ENCODE measurements around the gene AMPD3.

AMPD3 gene

GRCh38 chr11:10506008-10506370 lies 50.9 kb downstream of the AMPD3 start:
- DNase-seq: no peak

DNA sequence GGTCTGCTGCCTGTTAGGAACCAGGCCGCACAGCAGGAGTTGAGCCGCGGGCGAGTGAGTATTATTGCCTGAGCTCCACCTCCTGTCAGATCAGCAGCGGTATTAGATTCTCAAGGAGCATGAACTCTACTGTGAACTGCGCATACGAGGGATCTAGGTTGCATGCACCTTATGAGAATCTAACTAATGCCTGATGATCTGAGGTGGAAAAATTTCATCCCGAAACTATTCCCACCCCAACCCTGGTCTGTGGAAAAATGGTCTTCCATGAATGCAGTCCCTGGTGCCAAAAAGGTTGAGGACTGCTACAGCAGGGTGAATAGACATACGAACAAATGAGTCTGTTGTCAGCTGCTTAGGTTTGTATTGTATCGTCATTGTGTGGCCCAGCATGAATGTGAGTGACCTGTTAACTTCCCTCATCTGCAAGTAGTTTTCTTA lies 56.1 kb downstream of the AMPD3 start:
- no peak for DNase-seq

DNA sequence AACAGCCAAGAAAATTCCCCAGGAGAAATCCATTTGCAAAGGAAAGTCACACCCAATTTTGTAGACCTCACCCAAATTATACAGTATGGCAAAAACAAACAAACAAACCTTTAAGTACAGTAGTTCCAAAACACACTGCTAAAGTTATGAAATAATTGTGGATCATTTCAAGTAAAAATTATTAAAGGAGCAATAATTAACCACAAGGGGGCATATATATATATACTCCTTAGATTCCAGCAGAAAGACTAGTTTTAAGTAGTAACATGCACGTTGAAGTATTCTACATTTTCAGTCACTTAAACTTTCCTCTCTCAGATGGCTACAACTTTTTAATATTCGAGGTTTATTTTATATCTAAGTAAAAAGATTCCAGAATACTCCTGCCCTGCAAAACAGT lies 59.1 kb downstream of the AMPD3 start:
- DNase-seq: no peak

GRCh38 chr11:10514709-10515108 lies 59.6 kb downstream of the AMPD3 start:
- DNase-seq: no peak

DNA sequence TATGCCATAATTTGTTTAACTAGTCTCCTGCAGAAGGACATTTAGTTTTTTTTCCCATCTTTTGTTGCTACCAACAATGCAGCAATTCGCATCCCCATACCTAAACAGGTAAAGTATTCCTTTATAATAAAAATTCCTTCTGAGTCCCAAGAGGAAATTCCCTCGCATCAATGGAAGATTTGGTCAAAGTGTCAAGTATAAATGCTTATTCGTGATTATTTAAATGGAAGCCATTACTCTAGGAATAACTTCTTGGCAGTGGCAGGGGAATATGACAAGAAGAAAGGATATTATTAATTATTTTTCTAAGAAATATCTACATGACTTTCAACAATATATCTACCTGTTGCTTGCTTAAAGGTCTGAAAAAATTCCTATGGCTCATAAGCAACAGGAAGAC lies 60.4 kb downstream of the AMPD3 start:
- no peak for DNase-seq

GRCh38 chr11:10518123-10518522 lies 63.1 kb downstream of the AMPD3 start:
- DNase-seq: no peak

GRCh38 chr11:10518891-10519290 lies 63.8 kb downstream of the AMPD3 start:
- DNase-seq: no peak

GRCh38 chr11:10519630-10520029 lies 64.6 kb downstream of the AMPD3 start:
- no peak for DNase-seq

GRCh38 chr11:10520562-10520961 lies 65.5 kb downstream of the AMPD3 start:
- no peak for DNase-seq

DNA sequence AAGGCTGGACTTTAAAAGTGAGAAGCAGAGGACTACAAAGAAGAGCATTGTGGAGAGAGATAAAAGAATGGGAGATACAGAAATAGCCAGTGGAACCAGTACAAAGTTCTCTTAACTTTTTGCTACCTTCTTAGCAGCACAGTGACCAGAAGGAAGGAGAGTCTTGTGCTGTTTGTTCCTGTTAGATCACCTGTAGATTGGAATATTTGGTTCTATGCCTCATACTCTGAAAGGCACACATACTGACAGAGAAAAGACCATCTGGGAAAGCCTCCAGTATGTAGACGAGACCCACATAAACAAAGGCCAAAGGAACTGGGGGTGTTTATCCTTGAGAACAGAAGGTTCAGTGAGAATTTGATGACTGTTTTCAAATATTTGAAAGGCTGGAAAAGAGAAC lies 67.2 kb downstream of the AMPD3 start:
- DNase-seq: no peak

DNA sequence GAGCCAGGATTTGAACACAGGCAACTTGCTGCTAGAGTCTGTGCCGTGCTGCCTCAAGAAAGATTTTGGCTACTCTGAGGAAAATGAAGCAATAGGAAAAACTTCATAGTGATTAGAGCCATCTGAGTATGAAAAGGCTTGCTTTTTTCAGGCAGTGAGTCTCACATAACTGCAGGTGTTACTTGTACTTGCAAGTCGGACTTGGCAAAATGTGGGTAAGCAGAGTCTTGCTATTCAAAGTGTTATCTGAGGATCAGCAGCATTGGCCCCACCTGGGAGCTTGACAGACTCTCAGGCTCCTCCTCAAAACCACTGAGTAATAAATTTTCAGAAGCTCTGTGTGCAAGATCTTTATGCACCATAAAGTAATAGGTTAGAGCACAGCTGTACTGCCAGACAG lies 67.9 kb downstream of the AMPD3 start:
- DNase-seq: no peak

DNA sequence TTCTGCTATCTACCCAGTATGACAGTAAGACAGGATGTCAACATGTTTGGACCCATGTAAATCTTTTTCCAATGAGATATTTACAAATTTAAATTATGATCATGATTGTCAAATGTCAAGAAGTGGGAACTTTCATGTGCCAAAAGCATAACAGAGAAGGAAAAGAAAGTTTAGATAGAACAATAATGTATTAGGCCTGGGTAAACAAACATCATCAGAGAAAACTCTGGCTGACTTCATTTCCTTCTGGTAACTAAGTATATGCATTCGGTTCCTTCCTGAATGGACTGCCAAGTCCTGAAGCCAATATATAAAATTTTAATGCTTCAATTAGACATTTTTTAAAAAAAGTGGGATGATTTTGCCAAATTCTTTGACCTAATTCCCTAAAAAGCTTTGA lies 69.4 kb downstream of the AMPD3 start:
- no peak for DNase-seq

DNA sequence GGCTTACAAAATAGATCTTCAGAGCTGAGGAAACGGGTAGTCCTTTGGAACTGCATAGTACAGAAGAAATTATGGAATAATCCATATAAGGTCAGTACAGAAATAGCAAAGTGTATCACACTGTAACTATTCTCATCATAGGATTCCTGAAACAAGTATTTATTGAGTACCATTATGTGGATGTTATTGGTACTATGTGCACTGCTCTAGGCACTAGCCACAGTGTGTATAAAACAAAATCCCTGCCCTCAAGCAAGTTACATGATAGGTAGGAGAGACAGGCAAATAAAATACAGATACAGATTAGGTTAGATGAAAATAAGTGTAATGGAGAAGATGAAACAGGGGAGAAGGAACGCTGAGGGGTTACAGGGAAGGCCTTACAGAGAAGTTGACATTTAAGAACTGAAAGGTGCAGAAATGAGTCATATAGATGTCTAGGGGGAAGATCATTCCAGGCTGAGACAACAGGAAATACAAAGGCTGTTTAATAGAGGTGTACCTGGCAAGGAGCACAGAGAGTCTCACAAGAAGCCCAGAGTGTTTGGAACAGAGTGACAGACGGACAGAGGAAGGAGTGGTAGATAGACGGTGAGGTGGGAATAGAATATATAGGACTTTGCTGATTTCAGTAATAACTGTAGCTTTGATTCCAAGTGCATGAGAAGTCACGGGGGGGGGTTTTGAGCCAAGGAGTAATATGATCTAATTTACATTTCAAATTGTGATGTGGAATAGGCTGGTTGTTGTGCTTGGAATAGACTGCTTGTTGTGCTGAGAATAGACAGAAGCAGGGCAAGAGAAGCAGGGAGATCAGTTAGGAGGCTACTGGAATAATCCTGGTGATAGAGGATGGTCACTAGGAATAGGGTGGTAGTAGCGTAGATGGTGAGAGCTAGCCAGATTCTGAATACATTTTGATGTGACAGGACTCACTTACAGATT lies 72.2 kb downstream of the AMPD3 start:
- no peak for DNase-seq

DNA sequence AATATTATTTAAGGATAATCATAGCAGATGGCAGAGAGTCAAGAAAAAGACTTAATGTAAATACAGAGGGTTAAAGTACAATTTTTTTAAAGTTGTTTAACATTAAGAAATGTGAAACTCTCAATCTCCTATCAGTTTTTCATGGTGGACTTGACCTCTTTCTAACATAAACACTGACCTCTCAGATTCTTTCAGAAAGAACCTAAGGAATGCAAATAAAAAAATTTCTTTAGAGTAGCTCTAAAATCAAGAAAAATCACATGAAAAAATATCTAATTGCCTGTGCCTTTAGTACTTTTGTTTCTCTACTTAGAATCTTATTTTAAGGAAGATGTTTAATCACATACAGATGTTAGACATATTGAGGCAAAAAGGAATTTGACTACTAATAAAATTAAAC lies 73.1 kb downstream of the AMPD3 start:
- DNase-seq: no peak

DNA sequence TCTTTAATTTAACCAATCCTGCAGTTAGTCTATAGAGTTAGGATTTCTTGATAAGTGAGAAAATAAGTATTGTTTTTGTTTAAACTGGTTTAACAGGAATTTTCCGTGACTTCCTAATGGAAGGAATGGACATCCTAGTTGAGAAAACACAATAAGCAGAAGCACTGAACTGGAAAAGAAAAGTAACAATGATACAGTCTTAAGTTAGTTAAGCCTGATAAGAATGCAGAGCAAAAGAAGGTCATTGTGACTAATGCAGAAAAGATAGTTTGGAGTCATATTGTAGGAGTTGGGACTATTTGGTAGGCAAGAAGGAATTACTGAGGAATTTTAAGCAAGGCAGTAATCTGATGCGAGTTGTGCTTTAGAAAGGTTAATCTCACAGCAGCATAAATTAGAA lies 74.2 kb downstream of the AMPD3 start:
- DNase-seq: no peak

GRCh38 chr11:10532526-10532925 lies 77.5 kb downstream of the AMPD3 start:
- no peak for DNase-seq

GRCh38 chr11:10533323-10533722 lies 78.3 kb downstream of the AMPD3 start:
- DNase-seq: no peak

DNA sequence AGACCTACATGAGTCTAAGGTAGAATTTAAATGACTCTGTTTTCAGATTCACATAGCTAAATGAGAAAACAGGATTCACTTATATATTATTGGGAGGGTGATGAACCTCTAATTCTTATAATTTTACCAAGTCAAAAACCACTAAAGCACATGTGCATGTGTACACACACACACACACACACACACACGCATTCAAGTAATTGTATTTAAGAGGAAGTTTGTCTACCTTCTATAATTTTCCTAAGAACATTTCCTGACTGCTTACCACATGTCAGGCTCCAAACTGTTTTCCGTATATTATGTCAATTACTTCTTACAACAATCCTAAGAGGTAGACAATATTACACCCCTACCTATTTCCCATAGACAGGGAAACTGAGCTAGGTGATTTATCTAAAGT lies 79.3 kb downstream of the AMPD3 start:
- DNase-seq: no peak

DNA sequence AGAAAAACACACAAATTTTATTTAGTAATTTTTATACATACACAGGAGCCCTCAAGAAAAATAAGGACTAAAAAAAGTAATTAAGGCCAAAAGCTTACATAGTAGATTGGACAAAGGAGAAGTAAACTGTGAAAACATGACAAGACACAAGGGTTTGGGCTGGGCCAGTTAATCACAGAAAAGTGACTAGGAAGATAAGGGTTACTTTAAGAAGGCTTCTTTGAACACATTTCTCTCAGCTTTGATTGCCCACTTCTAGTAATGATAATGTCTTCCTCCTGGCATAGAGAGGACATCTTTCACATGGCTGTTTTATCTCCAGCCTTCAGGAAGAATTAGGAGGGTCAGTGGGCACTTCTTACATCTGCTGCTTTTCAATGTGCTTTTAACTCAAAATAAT lies 82.5 kb downstream of the AMPD3 start:
- no peak for DNase-seq

DNA sequence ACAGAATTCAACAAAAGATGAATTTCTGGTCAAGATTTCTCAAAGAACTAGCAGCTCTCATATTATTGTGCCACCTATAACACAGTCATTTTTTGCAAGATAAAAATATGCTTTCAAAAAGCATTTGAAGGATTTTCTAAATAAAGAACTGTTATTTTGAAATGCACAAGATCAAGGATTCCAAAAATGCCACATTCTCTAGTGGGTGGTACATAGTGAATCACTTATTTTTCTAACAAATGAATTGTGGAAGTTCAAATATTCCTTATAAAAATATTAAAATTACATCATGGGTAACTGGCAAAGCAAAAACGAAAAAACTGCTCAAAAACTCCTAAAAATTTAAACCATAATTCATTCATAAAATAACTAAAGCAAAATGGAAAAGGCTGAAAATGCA lies 83.9 kb downstream of the AMPD3 start:
- no peak for DNase-seq

- no peak for DNase-seq
Measured at GRCh38 chr11:10539339-10539738, 84.3 kb downstream of the AMPD3 start.

- DNase-seq: no peak
Measured at GRCh38 chr11:10540546-10540914, 85.5 kb downstream of the AMPD3 start.

DNA sequence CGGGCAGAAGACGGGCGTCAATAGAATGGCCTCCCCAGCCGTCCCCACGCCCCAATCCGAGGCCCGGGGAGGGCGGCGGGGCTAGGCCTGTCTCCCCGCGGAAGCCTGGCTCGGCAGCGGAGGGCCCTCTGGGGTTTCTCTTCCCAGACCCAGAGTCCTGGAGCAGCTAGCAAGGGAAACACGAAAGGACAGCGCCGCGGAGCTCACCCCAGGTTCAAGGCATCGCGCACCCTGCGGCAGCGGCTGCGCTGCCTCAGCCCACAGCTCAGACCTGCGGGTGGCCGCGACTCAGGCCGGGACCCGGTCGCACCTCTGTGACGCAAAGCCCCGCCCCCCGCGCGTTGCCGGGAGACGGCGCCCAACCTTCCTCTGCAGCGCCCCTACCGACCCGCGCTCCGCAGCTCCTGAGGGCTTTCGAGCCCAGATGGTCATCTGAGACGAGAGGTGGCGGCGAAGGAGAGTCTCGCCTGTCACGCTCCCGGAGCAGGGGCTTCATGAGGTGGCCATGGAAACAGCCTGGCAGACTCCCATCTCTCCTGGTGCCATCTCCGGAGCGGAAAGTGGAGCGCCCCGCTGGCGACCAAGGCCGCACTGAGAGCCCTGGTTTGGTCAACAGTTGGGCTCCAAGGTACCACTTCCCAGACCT lies 86.0 kb downstream of the AMPD3 start, which contains the start of gene RNF141:
TSS of gene RNF141 (minus strand) at position 273 of the 646 bp plus-strand sequence. CDS start 7,029 bp downstream, outside the sequence.
- DNase-seq: peak; percentile 96

DNA sequence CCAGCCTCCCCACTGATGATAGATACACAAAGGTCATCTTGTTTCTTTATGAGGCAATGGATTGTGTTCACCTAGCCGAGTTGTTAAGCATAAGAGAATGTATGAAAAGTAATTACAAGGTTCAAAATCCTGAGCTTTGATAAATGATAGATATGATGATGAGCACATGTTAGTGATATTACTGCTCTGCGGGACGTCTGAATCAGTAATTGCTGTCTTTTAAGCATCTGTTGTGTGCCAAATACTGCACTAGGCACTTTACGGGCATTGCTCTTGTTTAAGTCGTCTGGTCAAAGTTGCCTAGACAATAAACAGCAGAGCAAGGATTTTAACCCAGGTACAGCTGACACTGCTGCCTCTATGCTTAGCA lies 86.5 kb downstream of the AMPD3 start:
- DNase-seq: no peak

GRCh38 chr11:10542776-10543175 lies 87.7 kb downstream of the AMPD3 start:
- no peak for DNase-seq

Data from stimulated activated CD4-positive, alpha-beta T cell treated with anti-CD3 and anti-CD28 coated beads, Interleukin-4, amount 100 ng/mL, for 24 hours (primary cell).